PC-9 (cell line): Measurements from ENCODE around the gene ARFGEF3. TPM values are rescaled to one million over a fixed set of nuclear protein-coding genes. Genes with fewer than 3 reads are reported as not detected.

Experiments
- BruUV-seq: library from RNA; stranded (reverse); fragments of 400-500 nt; replicated peaks from 2 replicates; lab custom pipeline; 2021; lab: Mats Ljungman, UMichigan
- CTCF ChIA-PET: fragments of 300-600 bp; sonication (Branson Sonifier 250); formaldehyde crosslinking; loops from one replicate; lab custom pipeline; 2022; ENCODE audit warnings: antibody characterized with exemption; lab: Charles Lee
- POLR2A ChIA-PET: fragments of 300-600 bp; sonication (Branson Sonifier 250); formaldehyde crosslinking; loops from one replicate; lab custom pipeline; 2022; ENCODE audit warnings: antibody characterized with exemption; ENCODE audit not compliant: unreplicated experiment; lab: Charles Lee
- DNase-seq, 2 experiments: peaks; one replicate each; pipeline versions ENCODE4 v3.0.0 to v3.0.0-alpha.2; 2015 to 2022; ENCODE audit warnings: mixed read lengths in 1 of 2
- H2AFZ ChIP-seq: fragments of 200-600 bp; sonication (generic); 2 replicates; pipeline ENCODE4 v1.8.1; 2017; ENCODE audit warnings: antibody characterized with exemption
- H3F3A ChIP-seq: fragments of 200-600 bp; sonication (generic); 2 replicates; pipeline ENCODE4 v1.8.1; 2017; ENCODE audit warnings: antibody characterized with exemption, mild to moderate bottlenecking, low read depth; ENCODE audit not compliant: insufficient read depth
- H3K27ac ChIP-seq: fragments of 200-600 bp; sonication (generic); 2 replicates; pipeline ENCODE4 v1.6.1; 2016; ENCODE audit warnings: mixed run types
- H3K27me3 ChIP-seq: fragments of 200-600 bp; sonication (generic); 2 replicates; pipeline ENCODE4 v1.6.1; 2016; ENCODE audit warnings: low read depth, mixed run types; ENCODE audit not compliant: insufficient read depth
- H3K36me3 ChIP-seq: fragments of 200-600 bp; sonication (generic); 2 replicates; pipeline ENCODE4 v1.6.1; 2016; ENCODE audit warnings: low read depth, mixed run types
- H3K4me1 ChIP-seq: fragments of 200-600 bp; sonication (generic); replicated peaks from 2 replicates; pipeline ENCODE4 v1.6.1; 2016; ENCODE audit warnings: mixed run types; ENCODE audit not compliant: insufficient read depth
- H3K4me2 ChIP-seq: fragments of 200-600 bp; sonication (generic); 2 replicates; pipeline ENCODE4 v1.6.1; 2017; ENCODE audit warnings: mixed run types
- H3K4me3 ChIP-seq: fragments of 200-600 bp; sonication (generic); 2 replicates; pipeline ENCODE4 v1.6.1; 2016; ENCODE audit warnings: mixed run types
- H3K79me2 ChIP-seq: fragments of 200-600 bp; sonication (generic); 2 replicates; pipeline ENCODE4 v1.6.1; 2017; ENCODE audit warnings: low read depth, mixed run types
- H3K9me2 ChIP-seq: fragments of 200-600 bp; sonication (generic); 2 replicates; pipeline ENCODE4 v1.8.1; 2017; ENCODE audit warnings: mild to moderate bottlenecking; ENCODE audit not compliant: insufficient read depth
- H3K9me3 ChIP-seq: fragments of 200-600 bp; sonication (generic); 2 replicates; pipeline ENCODE4 v1.8.1; 2016; ENCODE audit warnings: low read depth; ENCODE audit not compliant: insufficient read depth
- H4K20me1 ChIP-seq: fragments of 200-600 bp; sonication (generic); 2 replicates; pipeline ENCODE4 v1.8.1; 2017; ENCODE audit not compliant: insufficient read depth
- EZH2 ChIP-seq: fragments of 200-600 bp; sonication (generic); IDR thresholded peaks from 2 replicates; pipeline ENCODE4 v1.8.0; 2017; ENCODE audit warnings: antibody characterized with exemption, low read depth
- intact Hi-C: fragments of 100-400 bp; cut with micrococcal nuclease; formaldehyde crosslinking; loops from one replicate; pipeline ENCODE4 v1.10.0; 2022; ENCODE audit not compliant: unreplicated experiment
- total RNA-seq: library from RNA; stranded (reverse); gene quantifications from 2 replicates; pipeline ENCODE4 v1.2.3, GENCODE V29; 2021
- TF ChIP-seq, protein P1 (sequence below): fragments of 200-600 bp; sonication (generic); conservative IDR thresholded peaks from 2 replicates; pipeline ENCODE4 v1.6.1; 2017; ENCODE audit warnings: mixed run types, antibody characterized with exemption, mild to moderate bottlenecking, moderate library complexity

ARFGEF3 gene
- total RNA-seq, 1 experiment from 2014 or later: 9.9 TPM

DNA sequence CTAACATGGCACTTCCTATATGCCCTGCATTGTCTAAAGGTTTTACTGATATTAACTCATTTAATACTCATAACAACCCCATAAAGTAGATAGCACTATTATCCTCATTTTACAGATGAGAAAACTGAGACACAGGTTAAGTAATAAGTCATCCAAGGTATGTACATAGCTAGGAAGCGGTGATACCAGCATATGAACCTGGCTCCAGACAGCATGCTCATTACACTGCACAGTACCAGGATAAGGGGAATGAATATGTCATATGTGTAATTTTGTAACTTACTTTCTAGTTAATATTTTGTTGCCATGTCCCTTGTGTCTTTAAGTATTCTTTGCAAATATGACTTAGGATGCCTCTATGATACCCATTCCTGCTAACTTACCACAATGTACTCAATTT, 109.7 kb downstream of the ARFGEF3 start:
- ChIA-PET CTCF (no interaction called here), POLR2A (no interaction called here)
- no peaks in the 10 kb centered on the region for H3K27me3 ChIP-seq
- H3K4me3 ChIP-seq: no peak overlapping the region
- H3K36me3 ChIP-seq: peaks cover 9% of the 10 kb centered on the region; the same call in 1 of the 2 replicates
- intact Hi-C loops: no loop called here
- H3K9me3 ChIP-seq: no peaks in the 10 kb centered on the region
- no peak overlapping the region for H3K4me2 ChIP-seq
- no peaks in the 10 kb centered on the region for H3K79me2 ChIP-seq
- TF ChIP-seq, protein P1, sequence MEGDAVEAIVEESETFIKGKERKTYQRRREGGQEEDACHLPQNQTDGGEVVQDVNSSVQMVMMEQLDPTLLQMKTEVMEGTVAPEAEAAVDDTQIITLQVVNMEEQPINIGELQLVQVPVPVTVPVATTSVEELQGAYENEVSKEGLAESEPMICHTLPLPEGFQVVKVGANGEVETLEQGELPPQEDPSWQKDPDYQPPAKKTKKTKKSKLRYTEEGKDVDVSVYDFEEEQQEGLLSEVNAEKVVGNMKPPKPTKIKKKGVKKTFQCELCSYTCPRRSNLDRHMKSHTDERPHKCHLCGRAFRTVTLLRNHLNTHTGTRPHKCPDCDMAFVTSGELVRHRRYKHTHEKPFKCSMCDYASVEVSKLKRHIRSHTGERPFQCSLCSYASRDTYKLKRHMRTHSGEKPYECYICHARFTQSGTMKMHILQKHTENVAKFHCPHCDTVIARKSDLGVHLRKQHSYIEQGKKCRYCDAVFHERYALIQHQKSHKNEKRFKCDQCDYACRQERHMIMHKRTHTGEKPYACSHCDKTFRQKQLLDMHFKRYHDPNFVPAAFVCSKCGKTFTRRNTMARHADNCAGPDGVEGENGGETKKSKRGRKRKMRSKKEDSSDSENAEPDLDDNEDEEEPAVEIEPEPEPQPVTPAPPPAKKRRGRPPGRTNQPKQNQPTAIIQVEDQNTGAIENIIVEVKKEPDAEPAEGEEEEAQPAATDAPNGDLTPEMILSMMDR: no peak
- TF ChIP-seq EZH2: no peak
- no peaks in the 10 kb centered on the region for H4K20me1 ChIP-seq
- H2AFZ ChIP-seq: no peak overlapping the region
- H3K4me1 ChIP-seq: no peaks in the 10 kb centered on the region
- no peak for DNase-seq
- no peaks in the 10 kb centered on the region for H3F3A ChIP-seq
- H3K27ac ChIP-seq: no peak overlapping the region
- no peaks in the 10 kb centered on the region for H3K9me2 ChIP-seq
- no TSS peak for BruUV-seq

DNA sequence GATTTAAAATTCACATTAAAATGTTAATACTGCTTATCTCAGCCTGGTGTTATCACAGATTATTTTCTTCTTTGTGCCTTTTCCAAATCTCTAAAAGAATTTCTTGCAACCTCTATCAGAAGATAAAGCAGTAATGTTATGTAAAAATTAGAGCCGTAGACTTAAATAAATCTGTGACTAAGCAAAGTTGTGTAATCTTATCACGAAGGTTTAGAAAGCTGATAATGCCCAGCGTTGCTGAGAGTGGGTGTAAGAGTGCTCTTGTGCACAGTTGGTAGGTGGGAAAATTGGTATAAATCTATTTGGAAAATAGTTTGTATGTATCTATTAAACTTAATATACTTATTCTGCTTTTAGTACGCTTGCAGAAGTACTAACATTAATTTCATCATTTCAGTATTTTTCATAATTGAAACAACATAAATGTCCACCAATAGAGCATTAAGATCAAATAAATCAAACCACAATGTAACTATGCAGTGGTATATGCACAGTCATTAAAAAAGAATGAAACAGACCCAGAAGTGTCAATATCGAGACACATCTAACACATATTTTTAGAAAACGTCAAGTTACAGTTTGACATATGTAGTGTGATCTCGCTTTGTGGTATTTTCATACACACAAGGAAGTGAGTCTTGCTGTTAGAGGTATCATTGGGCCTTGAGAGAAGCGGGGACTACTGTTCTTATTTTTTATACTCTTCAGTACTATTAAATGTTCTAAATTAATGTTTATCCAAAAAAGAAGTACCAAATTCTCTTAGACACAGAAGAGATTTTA, 111.0 kb downstream of the ARFGEF3 start:
- ChIA-PET POLR2A (no interaction called here), CTCF (no interaction called here)
- no peak overlapping the region for H3K4me3 ChIP-seq
- H2AFZ ChIP-seq: no peak overlapping the region
- H3K27me3 ChIP-seq: no peaks in the 10 kb centered on the region
- no peaks in the 10 kb centered on the region for H3K4me1 ChIP-seq
- H3K79me2 ChIP-seq: no peaks in the 10 kb centered on the region
- no peaks in the 10 kb centered on the region for H4K20me1 ChIP-seq
- no peak for DNase-seq
- intact Hi-C loops: no loop called here
- no TSS peak for BruUV-seq
- TF ChIP-seq EZH2: no peak
- TF ChIP-seq, protein P1: no peak
- no peak overlapping the region for H3K4me2 ChIP-seq
- no peaks in the 10 kb centered on the region for H3K9me2 ChIP-seq
- no peaks in the 10 kb centered on the region for H3K9me3 ChIP-seq
- H3K27ac ChIP-seq: no peak overlapping the region
- H3K36me3 ChIP-seq: peaks cover 9% of the 10 kb centered on the region; the same call in 1 of the 2 replicates
- no peaks in the 10 kb centered on the region for H3F3A ChIP-seq

DNA sequence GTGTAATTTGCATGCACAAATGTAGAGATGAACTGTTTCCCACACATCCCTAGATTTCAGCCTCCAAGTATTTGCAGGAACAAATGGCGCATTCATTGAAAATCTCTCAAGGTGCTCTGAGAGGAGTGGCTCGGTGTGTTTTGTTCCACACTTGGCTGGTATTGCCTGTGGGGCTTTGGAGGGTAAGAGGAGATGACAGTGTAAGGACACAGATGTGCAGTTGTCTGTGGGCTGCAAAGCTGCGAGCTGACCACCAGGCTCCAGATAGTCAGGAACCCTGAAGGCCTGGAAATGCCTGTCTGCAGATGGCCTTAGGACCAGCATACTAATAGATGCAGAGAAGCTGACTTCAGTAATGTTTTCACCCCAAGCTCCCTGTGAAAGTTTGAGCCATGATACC, 114.2 kb downstream of the ARFGEF3 start:
- CTCF ChIA-PET: interaction anchor here (0.7 kb wide), 1 partner anchor 22 kb away, joined by 3 read pairs; no protein-coding TSS in a partner anchor
- no peaks in the 10 kb centered on the region for H3F3A ChIP-seq
- POLR2A ChIA-PET: interaction anchor here (0.6 kb wide), 2 partner anchors 19 to 138 kb away, joined by 8 read pairs; no protein-coding TSS in a partner anchor
- H3K9me3 ChIP-seq: no peaks in the 10 kb centered on the region
- H3K4me2 ChIP-seq: no peak overlapping the region
- no peak overlapping the region for H2AFZ ChIP-seq
- no peak for TF ChIP-seq EZH2
- TF ChIP-seq, protein P1: no peak
- no peaks in the 10 kb centered on the region for H3K27me3 ChIP-seq
- BruUV-seq: no TSS peak
- intact Hi-C loops: no loop called here
- H3K4me1 ChIP-seq: no peaks in the 10 kb centered on the region
- no peak for DNase-seq
- H3K27ac ChIP-seq: no peak overlapping the region
- H3K4me3 ChIP-seq: no peak overlapping the region
- no peaks in the 10 kb centered on the region for H3K9me2 ChIP-seq
- H3K36me3 ChIP-seq: 0 out of 2 replicates have a peak, but pooled peaks cover 12% of the 10 kb centered on the region
- no peaks in the 10 kb centered on the region for H3K79me2 ChIP-seq
- no peaks in the 10 kb centered on the region for H4K20me1 ChIP-seq
